IMR-90 (cell line): ENCODE measurements around the gene SEC14L6. TPM values are rescaled to one million over a fixed set of nuclear protein-coding genes. Genes with fewer than 3 reads are reported as not detected.

Experiments
- ATAC-seq: fragments of 200-7000 bp; cut with Tn5 transposase; 2 replicates; pipeline ENCODE4 v1.9.1; 2020; ENCODE audit warnings: low read depth, mild to moderate bottlenecking, moderate library complexity
- BruUV-seq: library from RNA; stranded (reverse); fragments of 400-500 nt; replicated peaks from 2 replicates; lab custom pipeline; 2021; lab: Mats Ljungman, UMichigan
- CTCF ChIA-PET: fragments of 300-600 bp; formaldehyde crosslinking; extraction: SDS; loops from one replicate; lab custom pipeline; 2021; ENCODE audit warnings: antibody characterized with exemption; lab: Yijun Ruan, JAX
- POLR2A ChIA-PET: fragments of 300-600 bp; sonication (Branson Sonifier 250); formaldehyde crosslinking; loops from one replicate; lab custom pipeline; 2022; ENCODE audit warnings: antibody characterized with exemption; ENCODE audit not compliant: unreplicated experiment; lab: Charles Lee
- DNase-seq: peaks from one replicate; pipeline ENCODE4 v3.0.0; 2013
- H2AFZ ChIP-seq: replicated peaks from 2 replicates; pipeline ENCODE3; 2013; ENCODE audit warnings: low read length, mild to moderate bottlenecking; ENCODE audit not compliant: poor library complexity
- H2AK5ac ChIP-seq: 2 replicates; pipeline ENCODE4 v1.6.1; 2013; ENCODE audit warnings: low read depth, low read length, inconsistent platforms
- H2AK9ac ChIP-seq: replicated peaks from 2 replicates; pipeline ENCODE3; 2013; ENCODE audit warnings: mild to moderate bottlenecking, low read depth, low read length, moderate library complexity; ENCODE audit not compliant: poor library complexity
- H2BK120ac ChIP-seq: 2 replicates; pipeline ENCODE4 v1.6.1; 2013; ENCODE audit warnings: low read depth, low read length, inconsistent platforms
- H2BK15ac ChIP-seq: 3 replicates; pipeline ENCODE4 v1.6.1; 2013; ENCODE audit warnings: low read depth, low read length, inconsistent platforms
- H2BK20ac ChIP-seq: 2 replicates; pipeline ENCODE4 v1.6.1; 2013; ENCODE audit warnings: low read depth, mild to moderate bottlenecking, inconsistent platforms, low read length, moderate library complexity
- H2BK5ac ChIP-seq: 2 replicates; pipeline ENCODE4 v1.6.1; 2013; ENCODE audit warnings: mild to moderate bottlenecking, low read depth, low read length, inconsistent platforms; ENCODE audit not compliant: poor library complexity, severe bottlenecking
- H3K14ac ChIP-seq: replicated peaks from 2 replicates; pipeline ENCODE4 v1.6.1; 2013; ENCODE audit warnings: low read depth, low read length, inconsistent platforms
- H3K18ac ChIP-seq: 2 replicates; pipeline ENCODE4 v1.6.1; 2013; ENCODE audit warnings: low read depth, low read length, control low read depth
- H3K23ac ChIP-seq: 2 replicates; pipeline ENCODE4 v1.6.1; 2013; ENCODE audit warnings: low read depth, low read length, inconsistent platforms
- H3K27ac ChIP-seq: 2 replicates; pipeline ENCODE4 v1.5.1; 2013; ENCODE audit warnings: mild to moderate bottlenecking, control low read depth, low read length; ENCODE audit not compliant: insufficient read depth
- H3K27me3 ChIP-seq: 2 replicates; pipeline ENCODE4 v1.6.1; 2013; ENCODE audit warnings: low read length; ENCODE audit not compliant: control insufficient read depth, insufficient read depth
- H3K36me3 ChIP-seq: 2 replicates; pipeline ENCODE4 v1.6.1; 2013; ENCODE audit warnings: low read length, mixed read lengths; ENCODE audit not compliant: control insufficient read depth, insufficient read depth
- H3K4ac ChIP-seq: 2 replicates; pipeline ENCODE4 v1.6.1; 2013; ENCODE audit warnings: low read depth, low read length, inconsistent platforms
- H3K4me1 ChIP-seq: 2 replicates; pipeline ENCODE4 v1.6.1; 2013; ENCODE audit warnings: low read length, mixed read lengths; ENCODE audit not compliant: control insufficient read depth, insufficient read depth
- H3K4me2 ChIP-seq: 2 replicates; pipeline ENCODE4 v1.6.1; 2013; ENCODE audit warnings: low read depth, mild to moderate bottlenecking, control low read depth, low read length, moderate library complexity
- H3K4me3 ChIP-seq: 2 replicates; pipeline ENCODE4 v1.5.1; 2013; ENCODE audit warnings: low read depth, mild to moderate bottlenecking, control low read depth, low read length, moderate library complexity; ENCODE audit not compliant: insufficient read depth
- H3K56ac ChIP-seq: 2 replicates; pipeline ENCODE4 v1.6.1; 2013; ENCODE audit warnings: low read length, inconsistent platforms; ENCODE audit not compliant: insufficient read depth; ENCODE audit errors: extremely low read depth
- H3K79me1 ChIP-seq, 2 experiments: 2 replicates each; pipeline ENCODE4 v1.6.1; 2013; ENCODE audit warnings: low read length in 2 of 2, inconsistent platforms in 1 of 2, low read depth in 1 of 2
- H3K9ac ChIP-seq: 2 replicates; pipeline ENCODE4 v1.6.1; 2013; ENCODE audit warnings: low read depth, low read length, control low read depth
- H3K9me1 ChIP-seq: 2 replicates; pipeline ENCODE4 v1.6.1; 2013; ENCODE audit warnings: low read length, inconsistent platforms; ENCODE audit not compliant: insufficient read depth
- H3K9me3 ChIP-seq: 2 replicates; pipeline ENCODE4 v1.6.1; 2013; ENCODE audit warnings: low read length; ENCODE audit not compliant: control insufficient read depth, insufficient read depth
- H4K20me1 ChIP-seq: 2 replicates; pipeline ENCODE4 v1.6.1; 2013; ENCODE audit warnings: low read length, inconsistent platforms; ENCODE audit not compliant: insufficient read depth
- H4K5ac ChIP-seq: 2 replicates; pipeline ENCODE4 v1.6.1; 2013; ENCODE audit warnings: mild to moderate bottlenecking, low read depth, low read length, control low read depth
- H4K8ac ChIP-seq, 2 experiments: 2 replicates each; pipeline ENCODE4 v1.6.1; 2013; ENCODE audit warnings: low read depth in 2 of 2, low read length in 2 of 2, control low read depth in 1 of 2, inconsistent platforms in 1 of 2
- H4K91ac ChIP-seq: 2 replicates; pipeline ENCODE4 v1.6.1; 2013; ENCODE audit warnings: low read depth, low read length, inconsistent platforms; ENCODE audit not compliant: insufficient read depth
- CEBPB ChIP-seq: IDR thresholded peaks from 2 replicates; pipeline ENCODE4 v1.6.1; 2012; ENCODE audit warnings: low read depth, low read length, improper control_type of control experiment
- WGBS, 2 experiments: methylation state at CpG; one replicate each; pipeline versions ENCODE4 v1.1.5 to v1.1.7; 2013; ENCODE audit warnings: missing lambda C conversion rate in 2 of 2; ENCODE audit not compliant: insufficient read length in 1 of 2; ENCODE audit errors: extremely low coverage in 2 of 2; 5-methylcytosine and 5-hydroxymethylcytosine counted together
- dilution Hi-C: fragments of 300-500 bp; cut with HindIII; formaldehyde crosslinking; loops from one replicate; pipeline ENCODE4 v1.14.3; 2018; ENCODE audit warnings: low sequenced_read_pairs; ENCODE audit not compliant: unreplicated experiment
- in situ Hi-C: fragments of 300-500 bp; cut with MboI; formaldehyde crosslinking; loops from 3 replicates; pipeline ENCODE4 v1.14.3; 2019; ENCODE audit warnings: low sequenced_read_pairs, inconsistent platforms, mixed read lengths
- intact Hi-C: fragments of 100-400 bp; cut with micrococcal nuclease; formaldehyde crosslinking; loops from 2 replicates; pipeline ENCODE4 v1.10.0; 2022
- polyA plus RNA-seq, 3 experiments: library from polyadenylated mRNA; depleted of rRNA; stranded (reverse); fragments of >200 nt; gene quantifications; 2 replicates each; pipeline ENCODE4 v1.2.3, GENCODE V29; 2012; ENCODE audit warnings: low replicate concordance in 1 of 3
- total RNA-seq: library from RNA; depleted of rRNA; stranded (reverse); fragments of >200 nt; gene quantifications from 2 replicates; pipeline ENCODE4 v1.2.3, GENCODE V29; 2012

Gene SEC14L6
- total and polyA plus RNA-seq, 2 of the 4 experiments (the other 2 are of a cell fraction) = 0.09 TPM; not detected in 1

DNA sequence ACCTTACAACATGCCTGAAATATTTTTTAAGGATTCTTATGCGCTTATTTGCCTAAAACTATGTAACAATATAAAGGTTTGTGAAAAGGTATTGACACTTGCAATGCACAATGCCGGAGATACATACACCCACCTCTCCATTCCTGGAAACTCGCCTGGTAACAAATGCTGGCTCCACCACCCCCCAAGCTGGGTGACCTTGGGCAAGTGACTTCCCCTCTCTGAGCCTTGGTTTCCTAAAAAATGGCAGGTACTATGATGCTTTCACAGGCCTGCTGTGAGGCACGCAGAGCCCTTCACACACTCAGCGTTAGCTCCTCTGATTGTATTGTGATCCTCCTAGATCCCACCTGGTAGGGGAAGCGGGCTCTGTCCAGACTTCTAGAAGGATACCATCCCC, 25.7 kb upstream of the SEC14L6 start:
- TF ChIP-seq CEBPB = no peak
- Histone ChIP-seq H3K4me3 (no peak overlapping the region), H3K79me1 (no peaks in the 10 kb centered on the region), H4K8ac (no peak overlapping the region), H2BK120ac (no peak overlapping the region), H3K56ac (no peak overlapping the region), H3K14ac (no peak overlapping the region), H2BK5ac (no peak overlapping the region), H3K4me2 (no peak overlapping the region), H3K4me1 (peaks cover 9% of the 10 kb centered on the region), H4K20me1 (no peaks in the 10 kb centered on the region; the same call in 1 of the 2 replicates), H3K18ac (no peak overlapping the region), H4K5ac (no peak overlapping the region), H2BK20ac (no peak overlapping the region), H3K27me3 (peaks cover 33% of the 10 kb centered on the region), H2AFZ (no peak overlapping the region), H3K9me3 (no peaks in the 10 kb centered on the region), H2AK5ac (no peak overlapping the region), H3K36me3 (peaks cover 17% of the 10 kb centered on the region), H4K91ac (no peak overlapping the region), H3K9me1 (peaks cover 7% of the 10 kb centered on the region; the same call in 1 of the 2 replicates), H2AK9ac (no peak overlapping the region), H3K4ac (no peak overlapping the region), H3K23ac (no peak overlapping the region), H3K27ac (no peak overlapping the region), H3K9ac (no peak overlapping the region), H2BK15ac (no peak overlapping the region)
- in situ Hi-C loops (no loop called here), dilution Hi-C loops (no loop called here), intact Hi-C loops (no loop called here)
- WGBS, 2 experiments = 80% methylated on average over 2 of the region's 6 CpGs; no CpG with 5 or more reads in 1 of the 2 experiments
- ChIA-PET CTCF (no interaction called here), POLR2A (no interaction called here)
- ATAC-seq (no peak), DNase-seq (no peak)
- BruUV-seq = no TSS peak
